Hepatocyte (in vitro differentiated cells): ENCODE results near the gene ANKRD31. TPM values are rescaled to one million over a fixed set of nuclear protein-coding genes. Genes with fewer than 3 reads are reported as not detected.

Experiments used
- DNase-seq: peaks from one replicate; pipeline ENCODE4 v3.0.0-alpha.2; 2016; ENCODE audit warnings: low spot score
- H2AFZ ChIP-seq: fragments of 200-600 bp; sonication (generic); 2 replicates; pipeline ENCODE4 v1.6.0; 2016; ENCODE audit warnings: antibody characterized with exemption, mild to moderate bottlenecking
- H3K27ac ChIP-seq: fragments of 200-600 bp; sonication (generic); 2 replicates; pipeline ENCODE4 v1.5.1; 2016; ENCODE audit warnings: mild to moderate bottlenecking
- H3K27me3 ChIP-seq: fragments of 200-600 bp; sonication (generic); 2 replicates; pipeline ENCODE4 v1.6.1; 2016
- H3K36me3 ChIP-seq: fragments of 200-600 bp; sonication (generic); replicated peaks from 2 replicates; pipeline ENCODE4 v1.5.1; 2016; ENCODE audit warnings: low read depth; ENCODE audit not compliant: insufficient read depth
- H3K4me1 ChIP-seq: fragments of 200-600 bp; sonication (generic); 2 replicates; pipeline ENCODE4 v1.5.1; 2016; ENCODE audit warnings: mild to moderate bottlenecking, moderate library complexity; ENCODE audit not compliant: insufficient read depth
- H3K4me2 ChIP-seq: fragments of 200-600 bp; sonication (generic); 2 replicates; pipeline ENCODE4 v1.6.0; 2016
- H3K4me3 ChIP-seq: fragments of 200-600 bp; sonication (generic); 2 replicates; pipeline ENCODE4 v1.5.1; 2016; ENCODE audit warnings: mild to moderate bottlenecking
- H3K79me2 ChIP-seq: fragments of 200-600 bp; sonication (generic); 2 replicates; pipeline ENCODE4 v1.6.0; 2017; ENCODE audit warnings: mild to moderate bottlenecking
- H3K9me2 ChIP-seq: fragments of 200-600 bp; sonication (generic); replicated peaks from 2 replicates; pipeline ENCODE4 v1.6.0; 2017; ENCODE audit warnings: mild to moderate bottlenecking; ENCODE audit not compliant: insufficient read depth
- H3K9me3 ChIP-seq: fragments of 200-600 bp; sonication (generic); 2 replicates; pipeline ENCODE4 v1.5.1; 2016; ENCODE audit warnings: low read depth, mild to moderate bottlenecking
- H4K20me1 ChIP-seq: fragments of 200-600 bp; sonication (generic); 2 replicates; pipeline ENCODE4 v1.6.0; 2016; ENCODE audit warnings: mild to moderate bottlenecking; ENCODE audit not compliant: insufficient read depth, poor library complexity, severe bottlenecking
- EZH2 ChIP-seq: fragments of 200-600 bp; sonication (generic); IDR thresholded peaks from 2 replicates; pipeline ENCODE4 v1.6.1; 2016; ENCODE audit warnings: antibody characterized with exemption, mild to moderate bottlenecking, borderline replicate concordance
- EZH2phosphoT487 ChIP-seq: fragments of 200-600 bp; sonication (generic); IDR thresholded peaks from one replicate; pipeline ENCODE4 v1.6.1; 2018; ENCODE audit warnings: antibody characterized with exemption, mild to moderate bottlenecking, low read depth, moderate library complexity; ENCODE audit not compliant: unreplicated experiment, severe bottlenecking
- WGBS: methylation state at CpG from one replicate; pipeline ENCODE4 v1.1.6; 2016; ENCODE audit warnings: low lambda C conversion rate; ENCODE audit errors: missing lambda C conversion rate; 5-methylcytosine and 5-hydroxymethylcytosine counted together
- polyA plus RNA-seq: library from polyadenylated mRNA; unstranded; fragments of >200 nt; fragmentation: Nextera tagmentation; extraction: Ambion mirVana; gene quantifications from 2 replicates; pipeline ENCODE4 v1.2.1, GENCODE V29; 2016
- total RNA-seq: library from RNA; depleted of rRNA; stranded (reverse); fragments of >200 nt; gene quantifications from 2 replicates; pipeline ENCODE4 v1.2.3, GENCODE V29; 2014
- TF ChIP-seq, protein P1 (sequence below): fragments of 200-600 bp; sonication (generic); IDR thresholded peaks from 2 replicates; pipeline ENCODE4 v1.5.1; 2016; ENCODE audit warnings: antibody characterized with exemption, mild to moderate bottlenecking; ENCODE audit not compliant: poor library complexity

ANKRD31 gene
- total and polyA plus RNA-seq, 2 experiments from 2014 or later: 0.19 to 0.47 TPM

- Histone ChIP-seq H3K9me2 (no peaks in the 10 kb centered on the region), H3K27me3 (no peaks in the 10 kb centered on the region), H3K79me2 (no peaks in the 10 kb centered on the region), H3K9me3 (no peaks in the 10 kb centered on the region), H3K4me2 (no peak overlapping the region), H3K36me3 (no peaks in the 10 kb centered on the region), H3K4me3 (no peak overlapping the region), H3K27ac (no peak overlapping the region), H2AFZ (no peak overlapping the region), H3K4me1 (no peaks in the 10 kb centered on the region), H4K20me1 (no peaks in the 10 kb centered on the region)
- TF ChIP-seq, protein P1, sequence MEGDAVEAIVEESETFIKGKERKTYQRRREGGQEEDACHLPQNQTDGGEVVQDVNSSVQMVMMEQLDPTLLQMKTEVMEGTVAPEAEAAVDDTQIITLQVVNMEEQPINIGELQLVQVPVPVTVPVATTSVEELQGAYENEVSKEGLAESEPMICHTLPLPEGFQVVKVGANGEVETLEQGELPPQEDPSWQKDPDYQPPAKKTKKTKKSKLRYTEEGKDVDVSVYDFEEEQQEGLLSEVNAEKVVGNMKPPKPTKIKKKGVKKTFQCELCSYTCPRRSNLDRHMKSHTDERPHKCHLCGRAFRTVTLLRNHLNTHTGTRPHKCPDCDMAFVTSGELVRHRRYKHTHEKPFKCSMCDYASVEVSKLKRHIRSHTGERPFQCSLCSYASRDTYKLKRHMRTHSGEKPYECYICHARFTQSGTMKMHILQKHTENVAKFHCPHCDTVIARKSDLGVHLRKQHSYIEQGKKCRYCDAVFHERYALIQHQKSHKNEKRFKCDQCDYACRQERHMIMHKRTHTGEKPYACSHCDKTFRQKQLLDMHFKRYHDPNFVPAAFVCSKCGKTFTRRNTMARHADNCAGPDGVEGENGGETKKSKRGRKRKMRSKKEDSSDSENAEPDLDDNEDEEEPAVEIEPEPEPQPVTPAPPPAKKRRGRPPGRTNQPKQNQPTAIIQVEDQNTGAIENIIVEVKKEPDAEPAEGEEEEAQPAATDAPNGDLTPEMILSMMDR: no peak
- TF ChIP-seq EZH2: no peak
- TF ChIP-seq EZH2phosphoT487: no peak
- no peak for DNase-seq
Observed at GRCh38 chr5:75071100-75071499, 165.6 kb downstream of the ANKRD31 start.

GRCh38 chr5:75067434-75067833 lies 169.2 kb downstream of the ANKRD31 start:
- WGBS: 96% methylated on average over 3 of the region's 3 CpGs
- Histone ChIP-seq H3K36me3 (no peaks in the 10 kb centered on the region), H3K9me2 (no peaks in the 10 kb centered on the region), H3K27me3 (no peaks in the 10 kb centered on the region), H3K27ac (no peak overlapping the region), H3K4me2 (no peak overlapping the region), H2AFZ (no peak overlapping the region), H3K4me3 (no peak overlapping the region), H3K4me1 (no peaks in the 10 kb centered on the region), H3K9me3 (no peaks in the 10 kb centered on the region), H3K79me2 (no peaks in the 10 kb centered on the region), H4K20me1 (no peaks in the 10 kb centered on the region)
- TF ChIP-seq EZH2 (no peak), EZH2phosphoT487 (no peak)
- TF ChIP-seq, protein P1: no peak
- no peak for DNase-seq

- no peaks in the 10 kb centered on the region for H3K36me3 ChIP-seq
- H3K9me3 ChIP-seq: no peaks in the 10 kb centered on the region
- WGBS: 88% methylated on average over 2 of the region's 2 CpGs
- no peak for DNase-seq
- H3K79me2 ChIP-seq: no peaks in the 10 kb centered on the region
- H4K20me1 ChIP-seq: no peaks in the 10 kb centered on the region
- no peak overlapping the region for H3K4me2 ChIP-seq
- TF ChIP-seq, protein P1: no peak
- TF ChIP-seq EZH2phosphoT487: no peak
- TF ChIP-seq EZH2: no peak
- H3K27me3 ChIP-seq: no peaks in the 10 kb centered on the region
- H3K4me1 ChIP-seq: no peaks in the 10 kb centered on the region
- no peak overlapping the region for H3K27ac ChIP-seq
- H2AFZ ChIP-seq: no peak overlapping the region
- H3K9me2 ChIP-seq: no peaks in the 10 kb centered on the region
- no peak overlapping the region for H3K4me3 ChIP-seq
Observed at GRCh38 chr5:75062925-75063531, 173.7 kb downstream of the ANKRD31 start.

GRCh38 chr5:75059912-75060545 lies 176.6 kb downstream of the ANKRD31 start:
- no peaks in the 10 kb centered on the region for H3K27me3 ChIP-seq
- no peaks in the 10 kb centered on the region for H3K36me3 ChIP-seq
- H3K4me2 ChIP-seq: no peak overlapping the region
- H3K27ac ChIP-seq: no peak overlapping the region
- DNase-seq: no peak
- no peak overlapping the region for H2AFZ ChIP-seq
- H3K9me2 ChIP-seq: no peaks in the 10 kb centered on the region
- H3K4me1 ChIP-seq: no peaks in the 10 kb centered on the region
- no peaks in the 10 kb centered on the region for H4K20me1 ChIP-seq
- H3K4me3 ChIP-seq: no peak overlapping the region
- TF ChIP-seq, protein P1: no peak
- TF ChIP-seq EZH2 (no peak), EZH2phosphoT487 (no peak)
- H3K79me2 ChIP-seq: no peaks in the 10 kb centered on the region
- WGBS: 88% methylated on average over 4 of the region's 4 CpGs
- H3K9me3 ChIP-seq: no peaks in the 10 kb centered on the region
